ENCODE data around the gene CLCN7. TPM values are rescaled to one million over a fixed set of nuclear protein-coding genes. Genes with fewer than 3 reads are reported as not detected.

The CLCN7 gene
- total and polyA plus RNA-seq, 2 donors (not counting 3 experiments of a cell fraction or from before 2014, with no cell fraction given): 59.8 to 94.9 TPM

DNA sequence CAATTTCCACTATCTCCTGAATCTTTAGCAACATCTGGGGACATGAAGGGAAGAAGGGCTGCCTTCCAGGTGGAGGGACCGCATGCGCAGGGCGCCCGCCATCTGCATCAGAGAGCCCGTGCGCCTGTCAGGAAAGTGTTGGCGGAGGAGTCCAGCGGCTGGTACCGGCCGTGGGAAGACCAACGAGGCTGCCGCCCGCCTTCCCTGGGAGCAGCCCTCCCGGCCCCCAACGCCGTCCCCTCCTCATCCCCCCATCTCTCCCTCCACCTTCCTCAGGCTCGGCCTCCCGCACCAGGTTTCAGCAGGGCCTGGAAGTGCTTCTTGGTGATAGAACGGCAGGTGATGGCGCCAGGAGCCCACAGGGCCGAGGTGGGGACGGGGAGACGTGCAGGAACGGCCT, 8.8 kb downstream of the CLCN7 start:
- Histone ChIP-seq H3K27ac (ENCODE audit: insufficient read depth, low read depth, low read length) (no peak overlapping the region), H3K9me3 (replicated peaks; ENCODE audit: control insufficient read depth, insufficient read depth, low read length) (no peaks in the 10 kb centered on the region), H3K36me3 (ENCODE audit: control insufficient read depth in 2 of 2, extremely low read depth in 1 of 2, insufficient read depth in 2 of 2, low read length in 2 of 2) (peaks cover 0 to 10% of the 10 kb centered on the region in 2 experiments), H4K20me1 (replicated peaks; ENCODE audit: control insufficient read depth, extremely low read depth, insufficient read depth, low read length) (no peaks in the 10 kb centered on the region), H3K9me1 (replicated peaks; ENCODE audit: control insufficient read depth, extremely low read depth, insufficient read depth, low read length) (no peaks in the 10 kb centered on the region), H3K4me2 (ENCODE audit: insufficient read depth, low read length) (no peak overlapping the region), H3K9ac (replicated peaks; ENCODE audit: extremely low read depth, insufficient read depth, low read length) (no peak overlapping the region), H2AFZ (ENCODE audit: low read depth, low read length) (no peak overlapping the region), H3K4me1 (ENCODE audit: control insufficient read depth, extremely low read depth, insufficient read depth, low read length) (no peaks in the 10 kb centered on the region), H3K79me2 (ENCODE audit: control insufficient read depth, insufficient read depth, low read length) (peaks cover 12% of the 10 kb centered on the region), H3K4me3 (replicated peaks in 1 of 3; ENCODE audit: insufficient read depth in 1 of 3, low read depth in 1 of 3, low read length in 3 of 3) (no peak overlapping the region), H3K27me3 (ENCODE audit: control insufficient read depth in 2 of 2, insufficient read depth in 2 of 2, low read length in 2 of 2) (no peaks in the 10 kb centered on the region)
- DNase-seq (ENCODE audit: low read depth, low spot score) (no peak), FAIRE-seq (no peak)
- no peak for TF ChIP-seq JUN (IDR thresholded peaks at IDR 0.05; ENCODE audit: borderline replicate concordance, insufficient read depth, insufficient read length, low read depth)
- TF ChIP-seq MYC (IDR thresholded peaks at IDR 0.05; ENCODE audit: low read depth, low read length): no peak
- no peak for TF ChIP-seq POLR2AphosphoS5 (IDR thresholded peaks at IDR 0.05; ENCODE audit: insufficient read depth, low read depth, low read length)
- TF ChIP-seq FOS (IDR thresholded peaks at IDR 0.05; ENCODE audit: borderline replicate concordance, insufficient read depth, low read length): no peak
- TF ChIP-seq, protein P1, sequence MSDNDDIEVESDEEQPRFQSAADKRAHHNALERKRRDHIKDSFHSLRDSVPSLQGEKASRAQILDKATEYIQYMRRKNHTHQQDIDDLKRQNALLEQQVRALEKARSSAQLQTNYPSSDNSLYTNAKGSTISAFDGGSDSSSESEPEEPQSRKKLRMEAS (IDR thresholded peaks at IDR 0.05; ENCODE audit: insufficient read depth, insufficient read length): no peak
- TF ChIP-seq POLR2A (IDR thresholded peaks at IDR 0.05; ENCODE audit: low read depth, low read length): no peak
- TF ChIP-seq, protein P2, sequence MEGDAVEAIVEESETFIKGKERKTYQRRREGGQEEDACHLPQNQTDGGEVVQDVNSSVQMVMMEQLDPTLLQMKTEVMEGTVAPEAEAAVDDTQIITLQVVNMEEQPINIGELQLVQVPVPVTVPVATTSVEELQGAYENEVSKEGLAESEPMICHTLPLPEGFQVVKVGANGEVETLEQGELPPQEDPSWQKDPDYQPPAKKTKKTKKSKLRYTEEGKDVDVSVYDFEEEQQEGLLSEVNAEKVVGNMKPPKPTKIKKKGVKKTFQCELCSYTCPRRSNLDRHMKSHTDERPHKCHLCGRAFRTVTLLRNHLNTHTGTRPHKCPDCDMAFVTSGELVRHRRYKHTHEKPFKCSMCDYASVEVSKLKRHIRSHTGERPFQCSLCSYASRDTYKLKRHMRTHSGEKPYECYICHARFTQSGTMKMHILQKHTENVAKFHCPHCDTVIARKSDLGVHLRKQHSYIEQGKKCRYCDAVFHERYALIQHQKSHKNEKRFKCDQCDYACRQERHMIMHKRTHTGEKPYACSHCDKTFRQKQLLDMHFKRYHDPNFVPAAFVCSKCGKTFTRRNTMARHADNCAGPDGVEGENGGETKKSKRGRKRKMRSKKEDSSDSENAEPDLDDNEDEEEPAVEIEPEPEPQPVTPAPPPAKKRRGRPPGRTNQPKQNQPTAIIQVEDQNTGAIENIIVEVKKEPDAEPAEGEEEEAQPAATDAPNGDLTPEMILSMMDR (IDR thresholded peaks at IDR 0.05; ENCODE audit: extremely low read depth in 1 of 2, insufficient read depth in 1 of 2, low read depth in 1 of 2, low read length in 2 of 2): no peak
- TF ChIP-seq GATA2 (IDR thresholded peaks at IDR 0.05; ENCODE audit: insufficient read depth, insufficient read length, low read depth, low read length): no peak
- no peak for TF ChIP-seq EZH2 (IDR thresholded peaks at IDR 0.05; ENCODE audit: borderline replicate concordance, low read depth, low read length, severe bottlenecking)
- no TSS peak for BruUV-seq (replicated peaks)
- CTCF ChIA-PET: no interaction called here
- dilution Hi-C loops (cut with MboI; ENCODE audit: extremely low pct_ligation_motif_present, low sequenced_read_pairs): no loop called here
- intact Hi-C loops (cut with micrococcal nuclease): no loop called here
- POLR2A ChIA-PET: no interaction called here
